ENCODE data around the gene PRIMPOL. TPM values are rescaled to one million over a fixed set of nuclear protein-coding genes. Genes with fewer than 3 reads are reported as not detected.

PRIMPOL gene
- total and polyA plus RNA-seq, 9 of the 15 experiments (the other 6 are each of a cell fraction or from before 2014, with no cell fraction given) = 11.0 to 32.0 (median 16.1) TPM

GRCh38 chr4:184643731-184644130 is 5.8 kb upstream of the PRIMPOL start (continued):
- no peak for TF ChIP-seq KLF13 (tag; IDR thresholded peaks at IDR 0.05; ENCODE audit: borderline replicate concordance, low read depth)

GRCh38 chr4:184644553-184645307 is 4.8 kb upstream of the PRIMPOL start:
- no peaks in the 10 kb centered on the region for H3K9me3 ChIP-seq (replicated peaks; ENCODE audit: control insufficient read depth, insufficient read depth, low read depth, low read length)
- no peaks in the 10 kb centered on the region for H3K27me3 ChIP-seq (ENCODE audit: control insufficient read depth in 2 of 2, insufficient read depth in 2 of 2, low read length in 2 of 2)
- ChIA-PET POLR2A (no interaction called here), CTCF (ENCODE audit: low intra/inter-chr PET ratio) (no interaction called here)
- H3K9ac ChIP-seq (ENCODE audit: insufficient read depth in 1 of 2, low read depth in 2 of 2, low read length in 2 of 2) = no peak overlapping the region
- H3K4me3 ChIP-seq = no peak overlapping the region
- no peak for ATAC-seq
- H3K9me1 ChIP-seq (ENCODE audit: control insufficient read depth, insufficient read depth, low read length) = no peaks in the 10 kb centered on the region
- FAIRE-seq = peak; percentile 6
- peaks cover 7% of the 10 kb centered on the region; the same call in 1 of the 2 replicates for H4K20me1 ChIP-seq (replicated peaks; ENCODE audit: control insufficient read depth, insufficient read depth, low read length)
- H3K4me1 ChIP-seq (replicated peaks in 1 of 2; ENCODE audit: control insufficient read depth in 2 of 2, insufficient read depth in 2 of 2, low read length in 2 of 2) = peaks cover 13 to 19% of the 10 kb centered on the region in 2 experiments
- 89% methylated on average over 8 of the region's 9 CpGs for WGBS (ENCODE audit: insufficient coverage, low coverage, missing lambda C conversion rate)
- peaks cover 55% of the 10 kb centered on the region for H3K36me3 ChIP-seq (ENCODE audit: control insufficient read depth, insufficient read depth, low read length)
- H3K27ac ChIP-seq (ENCODE audit: extremely low read depth, low read depth, low read length) = no peak overlapping the region
- intact Hi-C loops (cut with micrococcal nuclease) (loop anchor here (5.0 to 10.0 kb wide), 2 partner anchors 360 to 382 kb away; no protein-coding TSS in a partner anchor), in situ Hi-C loops (cut with MboI) (no loop called here)
- peaks cover 72% of the 10 kb centered on the region for H3K79me2 ChIP-seq (ENCODE audit: control insufficient read depth, insufficient read depth, low read length)
- H2AFZ ChIP-seq (ENCODE audit: low read depth, low read length) = no peak overlapping the region
- DNase-seq (ENCODE audit: extremely low read depth in 1 of 4, low spot score in 3 of 4) = no peak
- no peak overlapping the region for H3K4me2 ChIP-seq (ENCODE audit: insufficient read depth, low read length)
- no TSS peak for BruUV-seq (replicated peaks)
- no peak for TF ChIP-seq CTCF (IDR thresholded peaks at IDR 0.05 in 2 of 3, conservative IDR thresholded peaks at IDR 0.05 in 1 of 3; ENCODE audit: insufficient read depth in 2 of 3, low read depth in 1 of 3, low read length in 3 of 3)
- TF ChIP-seq SMARCA5 (IDR thresholded peaks at IDR 0.05) = no peak
- no peak for TF ChIP-seq MCM2 (IDR thresholded peaks at IDR 0.05; ENCODE audit: low read depth)
- no peak for TF ChIP-seq SMAD2 (IDR thresholded peaks at IDR 0.05; ENCODE audit: low read depth, low read length)
- TF ChIP-seq THRAP3 (IDR thresholded peaks at IDR 0.05; ENCODE audit: borderline replicate concordance) = no peak
- no peak for TF ChIP-seq PHB (CRISPR knock-in tag; IDR thresholded peaks at IDR 0.05)
- no peak for TF ChIP-seq ZNF280A (IDR thresholded peaks at IDR 0.05; ENCODE audit: low read depth, partially characterized antibody)
- TF ChIP-seq E4F1 (CRISPR knock-in tag; IDR thresholded peaks at IDR 0.05; ENCODE audit: borderline replicate concordance) = no peak
- TF ChIP-seq TCFL5 (CRISPR knock-in tag; conservative IDR thresholded peaks at IDR 0.05) = no peak
- no peak for TF ChIP-seq ID3 (CRISPR knock-in tag; IDR thresholded peaks at IDR 0.05)
- no peak for TF ChIP-seq ID3 (tag; IDR thresholded peaks at IDR 0.05)
- TF ChIP-seq PHF20 (IDR thresholded peaks at IDR 0.05; ENCODE audit: partially characterized antibody) = no peak
- no peak for TF ChIP-seq CBFA2T2 (conservative IDR thresholded peaks at IDR 0.05)
- TF ChIP-seq PURB (CRISPR knock-in tag; IDR thresholded peaks at IDR 0.05; ENCODE audit: low read depth) = no peak

Data from K562 (cell line).